CD4-positive, alpha-beta T cell (primary cell): ENCODE data around the gene LHFPL5. TPM values are rescaled to one million over a fixed set of nuclear protein-coding genes. Genes with fewer than 3 reads are reported as not detected.

ENCODE experiments used
- ATAC-seq: fragments of 200-7000 bp; cut with Tn5 transposase; one replicate; pipeline ENCODE4 v1.10.0; 2022; ENCODE audit warnings: mild to moderate bottlenecking; ENCODE audit not compliant: poor library complexity
- CTCF ChIA-PET: fragments of 350-600 bp; sonication (Branson Sonifier 250); formaldehyde crosslinking; loops from one replicate; lab custom pipeline; 2021; ENCODE audit warnings: antibody characterized with exemption, inconsistent platforms; lab: Charles Lee
- POLR2A ChIA-PET: fragments of 350-600 bp; sonication (Branson Sonifier 250); formaldehyde crosslinking; loops from one replicate; lab custom pipeline; 2021; ENCODE audit warnings: antibody characterized with exemption, inconsistent platforms; lab: Charles Lee
- DNase-seq, 14 experiments: peaks; one replicate each; pipeline ENCODE4 v3.0.0-alpha.2; 2013 to 2020; ENCODE audit warnings: mixed read lengths in 2 of 14
- H3K27ac ChIP-seq, 2 donors: one replicate each; pipeline versions ENCODE4 v1.5.1 to v1.7.0; 2013; ENCODE audit warnings: low read length in 2 of 2, low read depth in 1 of 2, mild to moderate bottlenecking in 1 of 2
- H3K27me3 ChIP-seq, 2 experiments: 1 replicate in 1 of 2; 2 replicates in 1 of 2; pipeline versions ENCODE4 v1.6.1 to v1.7.0; 2013; ENCODE audit warnings: low read length in 2 of 2, control low read depth in 1 of 2, mild to moderate bottlenecking in 1 of 2, moderate library complexity in 1 of 2; ENCODE audit not compliant: insufficient read depth in 2 of 2, control insufficient read depth in 1 of 2
- H3K36me3 ChIP-seq: one replicate; pipeline ENCODE4 v1.6.1; 2013; ENCODE audit warnings: low read length, control low read depth; ENCODE audit not compliant: insufficient read depth
- H3K4me1 ChIP-seq: one replicate; pipeline ENCODE4 v1.6.1; 2013; ENCODE audit warnings: low read length, control low read depth; ENCODE audit not compliant: insufficient read depth
- H3K4me3 ChIP-seq: one replicate; pipeline ENCODE4 v1.5.1; 2013; ENCODE audit warnings: mild to moderate bottlenecking, low read length, moderate library complexity
- H3K9me3 ChIP-seq, 2 experiments: 1 replicate in 1 of 2; 2 replicates in 1 of 2; pipeline versions ENCODE4 v1.6.1 to v1.7.0; 2013; ENCODE audit warnings: low read length in 2 of 2, mild to moderate bottlenecking in 2 of 2, control low read depth in 1 of 2, moderate library complexity in 1 of 2; ENCODE audit not compliant: control insufficient read depth in 1 of 2, insufficient read depth in 1 of 2
- H3K27ac Mint-ChIP-seq: one replicate; pipeline ENCODE4 v1.8.0; 2020; ENCODE audit warnings: mixed read lengths
- H3K27me3 Mint-ChIP-seq: one replicate; pipeline ENCODE4 v1.8.0; 2021; ENCODE audit warnings: mixed read lengths
- H3K36me3 Mint-ChIP-seq: one replicate; pipeline ENCODE4 v1.8.0; 2021; ENCODE audit warnings: low read depth, mixed read lengths
- H3K4me1 Mint-ChIP-seq: one replicate; pipeline ENCODE4 v1.8.0; 2021; ENCODE audit warnings: low read depth, mixed read lengths
- H3K4me3 Mint-ChIP-seq: one replicate; pipeline ENCODE4 v1.8.0; 2020; ENCODE audit warnings: mild to moderate bottlenecking, mixed read lengths
- H3K9me3 Mint-ChIP-seq: one replicate; pipeline ENCODE4 v1.8.0; 2020; ENCODE audit warnings: mixed read lengths
- CTCF ChIP-seq: fragments of 200-600 bp; IDR thresholded peaks from one replicate; pipeline ENCODE4 v1.8.0; 2022; ENCODE audit warnings: antibody characterized with exemption, mild to moderate bottlenecking
- intact Hi-C, 2 experiments: fragments of 100-400 bp; cut with DNase I in 1 of 2; cut with micrococcal nuclease in 1 of 2; formaldehyde crosslinking; loops; one replicate each; pipeline versions ENCODE4 v1.15.1 to v1.9.0; 2023 to 2025; cut with DNase I, micrococcal nuclease
- total RNA-seq, 174 experiments: library from RNA in 2 of 174; stranded (reverse) in 2 of 174; gene quantifications; one replicate each; pipeline ENCODE4 v1.2.3 and lab custom pipeline; 2021 to 2026

The LHFPL5 gene
- total RNA-seq, 2 experiments from 2014 or later: not detected

GRCh38 chr6:35786272-35786671 is 18.9 kb upstream of the LHFPL5 start:
- H3K4me1 Mint-ChIP-seq: no peaks in the 10 kb centered on the region
- DNase-seq (no peak), ATAC-seq (no peak)
- TF ChIP-seq CTCF: no peak
- no peak overlapping the region for H3K4me3 ChIP-seq
- H3K27ac Mint-ChIP-seq: no peak overlapping the region
- peaks cover 29 to 30% of the 10 kb centered on the region in 2 experiments for H3K27me3 ChIP-seq
- H3K27ac ChIP-seq: no peak overlapping the region
- H3K36me3 ChIP-seq: no peaks in the 10 kb centered on the region
- POLR2A ChIA-PET: no interaction called here
- no peaks in the 10 kb centered on the region for H3K36me3 Mint-ChIP-seq
- no peak overlapping the region for H3K4me3 Mint-ChIP-seq
- peaks cover 5% of the 10 kb centered on the region for H3K4me1 ChIP-seq
- peaks cover 0 to 9% of the 10 kb centered on the region in 2 experiments for H3K9me3 ChIP-seq
- peaks cover 58% of the 10 kb centered on the region for H3K27me3 Mint-ChIP-seq
- H3K9me3 Mint-ChIP-seq: no peaks in the 10 kb centered on the region
- intact Hi-C loops: no loop called here
- CTCF ChIA-PET: no interaction called here

- peaks cover 5% of the 10 kb centered on the region for H3K4me1 ChIP-seq
- Mint-ChIP-seq H3K27me3 (peaks cover 55% of the 10 kb centered on the region), H3K36me3 (no peaks in the 10 kb centered on the region), H3K4me3 (no peak overlapping the region), H3K4me1 (no peaks in the 10 kb centered on the region), H3K9me3 (no peaks in the 10 kb centered on the region), H3K27ac (no peak overlapping the region)
- H3K9me3 ChIP-seq: peaks cover 0 to 9% of the 10 kb centered on the region in 2 experiments
- H3K27ac ChIP-seq: no peak overlapping the region
- TF ChIP-seq CTCF: no peak
- ChIA-PET CTCF (no interaction called here), POLR2A (no interaction called here)
- H3K27me3 ChIP-seq: peaks cover 29 to 30% of the 10 kb centered on the region in 2 experiments
- H3K4me3 ChIP-seq: no peak overlapping the region
- intact Hi-C loops: loop anchor here (1.0 kb wide), 1 partner anchor 11 kb away; no protein-coding TSS in a partner anchor
- H3K36me3 ChIP-seq: no peaks in the 10 kb centered on the region
- no peak for DNase-seq
- ATAC-seq: no peak
Observed at GRCh38 chr6:35786810-35787209, 18.3 kb upstream of the LHFPL5 start.

GRCh38 chr6:35787266-35788218 is 17.6 kb upstream of the LHFPL5 start:
- peaks cover 29 to 30% of the 10 kb centered on the region in 2 experiments for H3K27me3 ChIP-seq
- ATAC-seq (no peak), DNase-seq (no peak)
- intact Hi-C loops: loop anchor here (1.0 kb wide), 1 partner anchor 11 kb away; no protein-coding TSS in a partner anchor
- Mint-ChIP-seq H3K4me3 (no peak overlapping the region), H3K27ac (no peak overlapping the region), H3K36me3 (no peaks in the 10 kb centered on the region), H3K9me3 (no peaks in the 10 kb centered on the region), H3K4me1 (no peaks in the 10 kb centered on the region), H3K27me3 (peaks cover 58% of the 10 kb centered on the region)
- no peak overlapping the region for H3K27ac ChIP-seq
- peaks cover 0 to 9% of the 10 kb centered on the region in 2 experiments for H3K9me3 ChIP-seq
- H3K4me3 ChIP-seq: no peak overlapping the region
- TF ChIP-seq CTCF: no peak
- POLR2A ChIA-PET: no interaction called here
- H3K4me1 ChIP-seq: peaks cover 5% of the 10 kb centered on the region
- CTCF ChIA-PET: no interaction called here
- H3K36me3 ChIP-seq: no peaks in the 10 kb centered on the region
